NCI-H774 (cell line): Measurements from ENCODE around the gene KBTBD3.
"Not testable (repeated sequence)": the region's sequence is repeated elsewhere in the genome, so short reads cannot be mapped to it uniquely, and the experiment has no call there.

Experiments
- DNase-seq: peaks from one replicate; lab custom pipeline; 2025; lab: John Stamatoyannopoulos, UW

Gene KBTBD3

DNA sequence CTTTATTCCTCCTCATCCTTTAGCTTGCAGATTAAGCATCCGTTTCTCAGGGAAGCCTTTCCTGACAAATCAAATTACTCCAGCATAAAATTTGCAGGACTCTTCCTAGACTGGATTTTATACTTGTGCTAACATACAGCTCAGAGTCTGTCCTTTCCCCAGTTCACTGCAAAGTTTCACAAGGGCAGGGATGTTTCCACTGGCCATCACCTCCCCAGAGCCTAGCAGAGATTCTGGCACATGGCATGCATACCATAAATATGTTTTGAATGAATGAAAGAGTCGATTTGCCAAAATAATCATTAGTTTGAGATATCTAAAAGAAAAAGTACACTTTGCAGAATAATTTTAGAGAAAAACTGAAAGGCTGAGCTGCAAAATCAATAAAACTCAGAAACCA is 65.7 kb downstream of the KBTBD3 start:
- DNase-seq = no peak

DNA sequence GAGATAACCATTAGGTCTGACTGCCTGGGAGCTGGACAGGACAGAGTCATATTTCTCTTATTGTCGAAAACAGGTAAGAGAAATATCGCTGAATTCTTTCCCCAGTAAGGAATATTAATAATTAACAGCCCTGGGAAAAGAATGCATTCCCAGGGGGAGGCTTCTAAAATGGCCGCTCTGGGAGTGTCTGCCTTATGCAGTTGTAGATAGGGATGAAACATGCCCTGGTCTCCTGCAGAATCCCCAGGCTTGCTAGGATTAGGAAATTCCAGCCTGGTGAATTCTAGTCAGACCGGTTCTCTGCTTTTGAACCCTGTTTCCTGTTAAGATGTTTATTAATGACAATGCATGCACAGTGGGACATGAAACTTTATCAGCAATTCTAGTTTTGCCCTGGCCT is 74.1 kb downstream of the KBTBD3 start:
- not testable (repeated sequence) for DNase-seq

DNA sequence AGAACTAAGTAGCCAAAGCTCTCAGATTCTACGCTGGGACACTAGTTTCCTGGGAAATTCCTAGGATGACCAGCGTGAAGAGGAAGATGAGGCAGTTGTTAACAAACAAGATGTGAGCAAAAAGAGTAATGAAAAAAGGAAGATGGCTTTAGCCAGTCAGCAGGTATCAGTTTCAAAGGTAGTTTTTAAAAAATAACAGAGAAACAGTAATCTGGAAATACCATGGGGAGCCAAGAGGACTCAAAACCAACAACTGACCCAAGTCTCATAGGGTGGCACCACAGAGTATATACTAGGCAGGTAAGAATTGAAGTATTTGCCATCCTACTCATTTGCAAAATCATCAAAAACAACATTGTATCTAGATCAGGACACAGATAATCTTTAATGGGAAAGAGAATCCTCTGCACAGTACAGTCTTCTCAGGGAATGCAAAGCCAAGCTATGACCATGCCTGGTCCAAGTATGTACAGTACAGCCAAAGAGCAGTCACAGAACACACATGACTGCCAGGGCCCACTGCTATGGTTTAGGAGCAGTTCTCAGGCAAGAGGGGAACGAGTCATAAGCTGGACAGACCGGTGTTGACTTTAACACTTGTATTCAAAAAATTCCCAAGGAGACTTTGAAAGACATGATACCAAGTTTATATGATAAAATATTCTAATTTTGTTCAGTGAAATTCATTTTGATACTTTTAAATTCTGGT is 75.7 kb downstream of the KBTBD3 start:
- DNase-seq = no peak
